Caco-2 (cell line): Measurements from ENCODE around the gene LST1. TPM values are rescaled to one million over a fixed set of nuclear protein-coding genes. Genes with fewer than 3 reads are reported as not detected.

ENCODE experiments used
- BruUV-seq: library from RNA; stranded (reverse); fragments of 400-500 nt; replicated peaks from 2 replicates; lab custom pipeline; 2021; lab: Mats Ljungman, UMichigan
- CTCF ChIA-PET: fragments of 300-600 bp; sonication (Branson Sonifier 250); formaldehyde crosslinking; loops from one replicate; lab custom pipeline; 2022; ENCODE audit warnings: antibody characterized with exemption; lab: Charles Lee
- POLR2A ChIA-PET: fragments of 300-600 bp; sonication (Branson Sonifier 250); formaldehyde crosslinking; loops from one replicate; lab custom pipeline; 2022; ENCODE audit warnings: antibody characterized with exemption; lab: Charles Lee
- DNase-seq, 2 experiments: peaks; one replicate each; pipeline versions ENCODE4 v3.0.0 to v3.0.0-alpha.2; 2020 to 2022
- H3K27me3 ChIP-seq: replicated peaks from 2 replicates; pipeline ENCODE4 v1.6.0; 2011; ENCODE audit warnings: low read length; ENCODE audit not compliant: control insufficient read depth, insufficient read depth
- H3K36me3 ChIP-seq: 2 replicates; pipeline ENCODE4 v1.5.1; 2011; ENCODE audit warnings: low read length; ENCODE audit not compliant: control insufficient read depth, insufficient read depth
- H3K4me1 ChIP-seq: fragments of 250-450 bp; sonication (Bioruptor Pico); 2 replicates; pipeline ENCODE4 v1.5.1; 2020; ENCODE audit warnings: mild to moderate bottlenecking
- H3K4me3 ChIP-seq: 2 replicates; pipeline ENCODE4 v1.5.1; 2011; ENCODE audit warnings: low read depth, mild to moderate bottlenecking, control low read depth, low read length
- H3K9me3 ChIP-seq: fragments of 250-450 bp; sonication (Bioruptor Pico); 2 replicates; pipeline ENCODE4 v1.5.1; 2020; ENCODE audit warnings: mild to moderate bottlenecking, moderate library complexity
- H3K27ac Mint-ChIP-seq: one replicate; pipeline ENCODE4 v1.8.0; 2022; ENCODE audit warnings: mixed read lengths; ENCODE audit not compliant: unreplicated experiment
- H3K27me3 Mint-ChIP-seq: one replicate; pipeline ENCODE4 v1.8.0; 2022; ENCODE audit warnings: mixed read lengths; ENCODE audit not compliant: insufficient read depth, unreplicated experiment
- H3K36me3 Mint-ChIP-seq: one replicate; pipeline ENCODE4 v1.8.0; 2022; ENCODE audit warnings: mild to moderate bottlenecking, mixed read lengths; ENCODE audit not compliant: insufficient read depth, unreplicated experiment
- H3K4me1 Mint-ChIP-seq: one replicate; pipeline ENCODE4 v1.8.0; 2022; ENCODE audit warnings: low read depth, mixed read lengths; ENCODE audit not compliant: unreplicated experiment
- H3K4me3 Mint-ChIP-seq: one replicate; pipeline ENCODE4 v1.8.0; 2022; ENCODE audit warnings: mild to moderate bottlenecking, moderate library complexity, mixed read lengths; ENCODE audit not compliant: unreplicated experiment
- H3K9me3 Mint-ChIP-seq: one replicate; pipeline ENCODE4 v1.8.0; 2022; ENCODE audit warnings: mixed read lengths; ENCODE audit not compliant: unreplicated experiment
- intact Hi-C: fragments of 100-400 bp; cut with micrococcal nuclease; formaldehyde crosslinking; loops from one replicate; pipeline ENCODE4 v1.10.0; 2022; ENCODE audit not compliant: unreplicated experiment
- total RNA-seq: library from RNA; stranded (reverse); gene quantifications from 2 replicates; pipeline ENCODE4 v1.2.3, GENCODE V29; 2022
- TF ChIP-seq, protein P1 (sequence below), 2 experiments: fragments of 200-600 bp in 1 of 2; IDR thresholded peaks; 1 replicate in 1 of 2; 2 replicates in 1 of 2; pipeline versions ENCODE4 v1.5.1 to v1.8.0; 2011 to 2022; ENCODE audit warnings: antibody characterized with exemption in 1 of 2, control low read depth in 1 of 2, inconsistent platforms in 1 of 2, low read depth in 1 of 2, low read length in 1 of 2, mild to moderate bottlenecking in 1 of 2, moderate library complexity in 1 of 2; ENCODE audit not compliant: insufficient read depth in 1 of 2, severe bottlenecking in 1 of 2, unreplicated experiment in 1 of 2

LST1 gene
- total RNA-seq, 1 experiment from 2014 or later = not detected

DNA sequence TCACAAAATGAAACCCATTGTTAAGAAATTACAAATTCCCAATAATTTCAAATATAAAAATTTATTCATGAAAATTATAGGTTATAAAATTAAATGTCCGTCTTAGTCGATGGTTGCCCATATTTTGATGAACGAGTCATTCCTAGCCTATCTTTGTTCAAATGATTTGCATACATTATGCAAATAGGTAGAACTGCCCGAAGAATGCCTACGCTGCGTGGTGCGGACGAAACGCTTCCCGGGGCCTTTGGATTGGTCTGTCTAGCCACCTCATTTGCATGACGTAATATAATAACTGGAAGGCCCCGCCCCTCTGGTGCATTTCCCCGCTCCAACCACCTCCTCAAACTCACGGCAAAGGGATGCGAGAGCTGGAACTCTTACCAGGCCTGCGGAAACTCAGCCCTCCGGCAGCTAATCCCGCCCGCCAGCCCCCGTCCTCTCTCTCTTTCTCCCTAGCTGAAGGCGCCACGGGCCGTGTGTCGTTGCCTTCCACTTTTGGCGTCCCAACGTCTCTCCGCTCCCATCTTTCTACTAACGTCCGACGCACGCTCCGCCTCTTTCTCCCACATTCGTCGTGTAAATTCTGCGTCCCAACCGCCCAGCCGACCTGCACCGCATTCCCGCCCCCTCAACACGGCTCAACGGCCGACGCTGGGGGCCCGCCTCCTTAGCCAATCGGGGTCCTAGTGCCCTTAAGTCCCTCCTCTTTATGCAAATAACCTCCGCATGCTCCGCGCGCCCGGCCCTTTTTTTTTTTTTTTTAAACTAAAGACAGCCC lies 33.9 kb downstream of the LST1 start:
- Mint-ChIP-seq H3K4me3 (peak overlapping the region; percentile 83), H3K27me3 (no peaks in the 10 kb centered on the region), H3K27ac (peak overlapping the region; percentile 92), H3K36me3 (peaks cover 48% of the 10 kb centered on the region), H3K9me3 (no peaks in the 10 kb centered on the region), H3K4me1 (peaks cover 19% of the 10 kb centered on the region)
- TSS peak; percentile 97 for BruUV-seq
- Histone ChIP-seq H3K9me3 (no peaks in the 10 kb centered on the region), H3K4me1 (peaks cover 20% of the 10 kb centered on the region), H3K36me3 (peaks cover 9% of the 10 kb centered on the region), H3K4me3 (peak overlapping the region; percentile 66), H3K27me3 (no peaks in the 10 kb centered on the region)
- CTCF ChIA-PET = interaction anchor here (0.6 to 1.0 kb wide), 3 partner anchors 34 to 508 kb away, joined by 3 to 4 read pairs (median 3); partner anchors contain the start of genes ATF6B and LST1
- TF ChIP-seq, protein P1, sequence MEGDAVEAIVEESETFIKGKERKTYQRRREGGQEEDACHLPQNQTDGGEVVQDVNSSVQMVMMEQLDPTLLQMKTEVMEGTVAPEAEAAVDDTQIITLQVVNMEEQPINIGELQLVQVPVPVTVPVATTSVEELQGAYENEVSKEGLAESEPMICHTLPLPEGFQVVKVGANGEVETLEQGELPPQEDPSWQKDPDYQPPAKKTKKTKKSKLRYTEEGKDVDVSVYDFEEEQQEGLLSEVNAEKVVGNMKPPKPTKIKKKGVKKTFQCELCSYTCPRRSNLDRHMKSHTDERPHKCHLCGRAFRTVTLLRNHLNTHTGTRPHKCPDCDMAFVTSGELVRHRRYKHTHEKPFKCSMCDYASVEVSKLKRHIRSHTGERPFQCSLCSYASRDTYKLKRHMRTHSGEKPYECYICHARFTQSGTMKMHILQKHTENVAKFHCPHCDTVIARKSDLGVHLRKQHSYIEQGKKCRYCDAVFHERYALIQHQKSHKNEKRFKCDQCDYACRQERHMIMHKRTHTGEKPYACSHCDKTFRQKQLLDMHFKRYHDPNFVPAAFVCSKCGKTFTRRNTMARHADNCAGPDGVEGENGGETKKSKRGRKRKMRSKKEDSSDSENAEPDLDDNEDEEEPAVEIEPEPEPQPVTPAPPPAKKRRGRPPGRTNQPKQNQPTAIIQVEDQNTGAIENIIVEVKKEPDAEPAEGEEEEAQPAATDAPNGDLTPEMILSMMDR (IDR thresholded peaks at IDR 0.05; ENCODE audit: insufficient read depth in 1 of 2, low read depth in 1 of 2, low read length in 1 of 2, severe bottlenecking in 1 of 2, unreplicated experiment in 1 of 2) = no peak
- peak; percentile 97 to 98 for DNase-seq
- intact Hi-C loops = loop anchor here (1.0 to 2.0 kb wide), 3 partner anchors 33 to 74 kb away; partner anchors contain the start of genes ATP6V1G2 and BAG6
- POLR2A ChIA-PET = interaction anchor here (0.6 to 1.8 kb wide), 4 partner anchors 33 to 1118 kb away, joined by 3 to 13 read pairs (median 5); partner anchors contain the start of genes BAG6 and DDX39B

DNA sequence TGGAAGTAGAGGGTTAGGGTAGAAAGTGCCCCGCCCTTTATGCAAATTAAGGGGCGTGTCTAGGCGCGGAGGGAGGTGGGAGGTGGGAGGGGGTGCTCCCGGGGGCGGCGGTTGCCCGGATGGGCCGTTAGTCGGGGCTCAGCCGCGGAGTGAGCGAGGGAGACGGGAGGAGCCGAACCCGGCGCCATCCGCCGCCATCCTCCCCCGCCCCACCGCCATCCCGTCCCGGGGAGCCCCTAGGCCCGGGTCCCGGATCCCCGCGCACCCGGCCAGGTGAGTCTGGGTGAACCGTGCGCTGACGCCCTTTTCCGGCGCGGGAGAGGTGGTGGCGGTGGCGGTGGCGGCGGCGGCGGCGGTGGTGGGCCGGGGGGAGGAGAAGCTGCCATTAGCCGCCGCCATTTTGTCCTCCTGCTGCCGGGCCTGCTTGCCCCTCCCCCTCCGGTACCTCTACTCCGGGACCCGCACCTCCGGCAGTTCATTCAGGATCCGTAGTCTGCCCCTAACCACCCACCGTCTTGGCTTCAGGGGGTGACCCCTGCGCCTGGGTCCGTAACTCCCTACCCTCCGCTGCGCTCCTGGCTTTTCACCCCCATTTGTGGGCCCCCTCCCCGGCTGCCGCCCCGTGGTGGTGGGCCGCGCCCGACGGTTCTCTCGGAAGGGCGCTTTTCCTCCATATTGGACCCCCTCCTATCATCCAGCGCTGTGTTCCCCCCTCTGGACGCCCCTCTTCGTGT lies 34.7 kb downstream of the LST1 start, which contains the start of gene PRRC2A:
TSS of gene PRRC2A (plus strand) at position 130 of the 734 bp plus-strand sequence. CDS start 2,075 bp downstream, outside the sequence.
- Mint-ChIP-seq H3K36me3 (peaks cover 56% of the 10 kb centered on the region), H3K4me1 (peaks cover 12% of the 10 kb centered on the region), H3K9me3 (no peaks in the 10 kb centered on the region), H3K27me3 (no peaks in the 10 kb centered on the region), H3K4me3 (peak within 1 kb of the TSS; percentile 83), H3K27ac (peak within 1 kb of the TSS; percentile 99)
- no TSS peak for BruUV-seq
- TF ChIP-seq, protein P1 (IDR thresholded peaks at IDR 0.05; ENCODE audit: insufficient read depth in 1 of 2, low read depth in 1 of 2, low read length in 1 of 2, severe bottlenecking in 1 of 2, unreplicated experiment in 1 of 2) = no peak
- intact Hi-C loops = loop anchor here (1.0 to 2.0 kb wide), 3 partner anchors 32 to 74 kb away; partner anchors contain the start of genes ATP6V1G2 and BAG6
- ChIA-PET CTCF (interaction anchor here (0.6 to 1.0 kb wide), 3 partner anchors 35 to 507 kb away, joined by 3 to 4 read pairs (median 3); partner anchors contain the start of genes ATF6B and LST1), POLR2A (interaction anchor here (0.6 to 1.8 kb wide), 4 partner anchors 32 to 1117 kb away, joined by 3 to 13 read pairs (median 4); partner anchors contain the start of genes BAG6, C6orf47 and DDX39B)
- no peaks in the 10 kb centered on the region for H3K9me3 ChIP-seq
- peak within 1 kb of the TSS; percentile 77 for H3K4me3 ChIP-seq
- peaks cover 14% of the 10 kb centered on the region for H3K36me3 ChIP-seq
- peak; percentile 81 to 87 for DNase-seq
- H3K4me1 ChIP-seq = peaks cover 13% of the 10 kb centered on the region
- no peaks in the 10 kb centered on the region for H3K27me3 ChIP-seq
